Endothelial cell of umbilical vein (primary cell): ENCODE data around the gene PCED1B.

Experiments
- EZH2 ChIP-seq: IDR thresholded peaks from 2 replicates; pipeline ENCODE4 v1.6.1; 2012; ENCODE audit warnings: borderline replicate concordance, low read depth, mild to moderate bottlenecking, moderate library complexity, low read length, inconsistent platforms; ENCODE audit not compliant: severe bottlenecking
- FOS ChIP-seq: IDR thresholded peaks from 2 replicates; pipeline ENCODE4 v1.6.1; 2011; ENCODE audit warnings: mild to moderate bottlenecking, low read length, moderate library complexity, borderline replicate concordance; ENCODE audit not compliant: insufficient read depth
- MYC ChIP-seq: IDR thresholded peaks from one replicate; pipeline ENCODE4 v1.6.1; 2011; ENCODE audit warnings: mild to moderate bottlenecking, low read depth, low read length
- POLR2A ChIP-seq: IDR thresholded peaks from 2 replicates; pipeline ENCODE4 v1.6.1; 2012; ENCODE audit warnings: low read depth, mild to moderate bottlenecking, control low read depth, low read length
- POLR2AphosphoS5 ChIP-seq: IDR thresholded peaks from 2 replicates; pipeline ENCODE4 v1.6.1; 2012; ENCODE audit warnings: low read depth, mild to moderate bottlenecking, control low read depth, low read length, moderate library complexity; ENCODE audit not compliant: insufficient read depth
- TF ChIP-seq, protein P1 (sequence below), 2 donors: IDR thresholded peaks; 1 replicate in 1 of 2; 2 replicates in 1 of 2; pipeline ENCODE4 v1.5.1; 2011; ENCODE audit warnings: low read length in 2 of 2, mild to moderate bottlenecking in 2 of 2, moderate library complexity in 2 of 2, control low read depth in 1 of 2, inconsistent platforms in 1 of 2, low read depth in 1 of 2; ENCODE audit not compliant: insufficient read depth in 1 of 2; ENCODE audit errors: extremely low read depth in 1 of 2

DNA sequence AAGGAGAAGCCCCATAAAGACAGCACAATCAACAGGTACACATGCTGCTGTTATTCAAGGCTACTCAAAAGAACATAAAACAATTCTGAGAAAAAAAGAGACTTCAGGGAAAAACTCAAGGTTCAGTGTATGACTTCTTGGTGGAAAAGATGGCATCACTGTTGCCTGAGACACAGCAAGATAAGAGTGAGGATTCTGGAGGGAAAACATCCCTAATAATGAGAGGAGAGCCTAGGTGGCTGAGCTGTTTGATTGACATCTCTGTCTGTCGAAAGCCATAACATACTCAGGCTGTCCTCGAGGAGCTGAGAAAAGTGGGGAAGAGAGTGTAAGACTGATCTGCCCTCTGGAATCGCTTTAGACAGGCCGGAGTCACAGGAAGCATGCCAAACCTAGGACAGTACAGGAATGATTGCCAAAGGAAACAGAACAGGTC is 193.8 kb downstream of the PCED1B start:
- TF ChIP-seq, protein P1, sequence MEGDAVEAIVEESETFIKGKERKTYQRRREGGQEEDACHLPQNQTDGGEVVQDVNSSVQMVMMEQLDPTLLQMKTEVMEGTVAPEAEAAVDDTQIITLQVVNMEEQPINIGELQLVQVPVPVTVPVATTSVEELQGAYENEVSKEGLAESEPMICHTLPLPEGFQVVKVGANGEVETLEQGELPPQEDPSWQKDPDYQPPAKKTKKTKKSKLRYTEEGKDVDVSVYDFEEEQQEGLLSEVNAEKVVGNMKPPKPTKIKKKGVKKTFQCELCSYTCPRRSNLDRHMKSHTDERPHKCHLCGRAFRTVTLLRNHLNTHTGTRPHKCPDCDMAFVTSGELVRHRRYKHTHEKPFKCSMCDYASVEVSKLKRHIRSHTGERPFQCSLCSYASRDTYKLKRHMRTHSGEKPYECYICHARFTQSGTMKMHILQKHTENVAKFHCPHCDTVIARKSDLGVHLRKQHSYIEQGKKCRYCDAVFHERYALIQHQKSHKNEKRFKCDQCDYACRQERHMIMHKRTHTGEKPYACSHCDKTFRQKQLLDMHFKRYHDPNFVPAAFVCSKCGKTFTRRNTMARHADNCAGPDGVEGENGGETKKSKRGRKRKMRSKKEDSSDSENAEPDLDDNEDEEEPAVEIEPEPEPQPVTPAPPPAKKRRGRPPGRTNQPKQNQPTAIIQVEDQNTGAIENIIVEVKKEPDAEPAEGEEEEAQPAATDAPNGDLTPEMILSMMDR (IDR thresholded peaks at IDR 0.05; ENCODE audit: extremely low read depth in 1 of 2, insufficient read depth in 1 of 2, low read depth in 1 of 2, low read length in 2 of 2) = no peak
- TF ChIP-seq EZH2 (no peak), POLR2AphosphoS5 (no peak), FOS (no peak), MYC (no peak), POLR2A (no peak)
